ENCODE data around the gene ZMYND8. TPM values are rescaled to one million over a fixed set of nuclear protein-coding genes. Genes with fewer than 3 reads are reported as not detected.

Gene ZMYND8
- total and polyA plus RNA-seq, 10 of the 15 experiments (the other 5 are each of a cell fraction or from before 2014, with no cell fraction given) = 12.9 to 54.8 (median 23.1) TPM

DNA sequence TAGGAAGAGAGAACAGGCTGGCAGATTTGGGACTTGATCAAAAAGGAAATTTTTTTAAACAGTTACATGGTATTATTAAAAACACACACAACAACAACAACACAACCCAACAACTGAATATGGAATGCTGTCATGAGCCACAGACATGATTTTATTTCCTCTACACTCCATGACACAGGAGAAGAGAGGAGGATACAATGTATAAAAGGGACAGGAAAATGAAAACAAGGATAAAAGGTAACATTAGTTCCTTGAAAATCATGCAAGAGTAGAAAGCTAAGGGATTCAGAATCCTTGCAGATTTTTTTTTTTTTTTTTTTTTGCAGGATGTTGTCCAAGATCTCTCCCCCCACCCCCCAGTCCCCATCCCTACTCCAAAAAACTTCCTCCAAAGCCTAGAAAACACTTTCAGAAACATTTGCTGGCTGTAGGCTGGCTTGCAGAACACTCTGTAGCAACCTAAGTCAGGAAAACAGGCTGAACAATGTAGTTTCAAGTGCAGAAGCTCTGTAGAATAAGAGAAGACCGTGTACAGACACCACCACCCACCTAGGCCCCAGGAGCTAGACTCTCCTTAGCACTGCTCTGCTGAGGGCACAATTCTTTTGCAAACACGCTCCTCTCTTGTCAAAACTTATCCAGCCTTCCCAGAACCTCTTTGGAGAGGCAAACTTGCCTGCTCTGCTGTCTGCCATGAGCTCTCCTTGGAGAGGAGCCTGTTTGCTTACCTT is 845 bp downstream of the ZMYND8 start:
- peak; percentile 6; the same call in 1 of the 3 replicates for ATAC-seq
- DNase-seq (ENCODE audit: low read depth, low spot score) = no peak
- H3K4me1 ChIP-seq (ENCODE audit: control insufficient read depth, insufficient read depth, low read length) = peaks cover 41% of the 10 kb centered on the region

More for the DNA sequence above, 845 bp downstream of the ZMYND8 start:
- ChIA-PET POLR2A (interaction anchor here (0.5 to 5.7 kb wide), 18 partner anchors 8 to 371 kb away, joined by 3 to 58 read pairs (median 6); partner anchors contain the start of gene NCOA3), SMC1A (ENCODE audit: uncharacterized antibody, unreplicated experiment) (interaction anchor here (0.7 to 6.5 kb wide), 12 partner anchors 8 to 265 kb away, joined by 3 to 72 read pairs (median 8); no protein-coding TSS in a partner anchor), CTCF (interaction anchor here (0.9 to 13.0 kb wide), 7 partner anchors 8 to 159 kb away, joined by 3 to 129 read pairs (median 5); no protein-coding TSS in a partner anchor), RAD21 (ENCODE audit: unreplicated experiment) (interaction anchor here (0.7 to 13.0 kb wide), 18 partner anchors 8 to 160 kb away, joined by 3 to 123 read pairs (median 6); partner anchors contain the start of gene NCOA3)
- no peaks in the 10 kb centered on the region for H3K36me3 ChIP-seq (ENCODE audit: control insufficient read depth in 2 of 2, insufficient read depth in 2 of 2, low read length in 1 of 2)
- TF ChIP-seq ETV6 (conservative IDR thresholded peaks at IDR 0.05 in 1 of 2, IDR thresholded peaks at IDR 0.05 in 1 of 2; ENCODE audit: borderline replicate concordance in 1 of 2, low read depth in 1 of 2) (peak in 1 of 2 experiments; percentile 50; a peak in 1 of 4 replicates), TCF7 (IDR thresholded peaks at IDR 0.05; ENCODE audit: borderline replicate concordance) (no peak), YY1 (IDR thresholded peaks at IDR 0.05; ENCODE audit: low read depth, low read length) (peak; percentile 24; the same call in 1 of the 2 replicates), LARP7 (IDR thresholded peaks at IDR 0.05) (no peak), NFXL1 (IDR thresholded peaks at IDR 0.05; ENCODE audit: borderline replicate concordance) (peak; percentile 66; the same call in 1 of the 2 replicates), MEF2B (IDR thresholded peaks at IDR 0.05; ENCODE audit: partially characterized antibody, poor library complexity, severe bottlenecking) (no peak), CHD2 (IDR thresholded peaks at IDR 0.05; ENCODE audit: borderline replicate concordance, low read depth, low read length) (0 out of 2 replicates have a peak, but pooled peaks have one; percentile 15)
- TF ChIP-seq, protein P1, sequence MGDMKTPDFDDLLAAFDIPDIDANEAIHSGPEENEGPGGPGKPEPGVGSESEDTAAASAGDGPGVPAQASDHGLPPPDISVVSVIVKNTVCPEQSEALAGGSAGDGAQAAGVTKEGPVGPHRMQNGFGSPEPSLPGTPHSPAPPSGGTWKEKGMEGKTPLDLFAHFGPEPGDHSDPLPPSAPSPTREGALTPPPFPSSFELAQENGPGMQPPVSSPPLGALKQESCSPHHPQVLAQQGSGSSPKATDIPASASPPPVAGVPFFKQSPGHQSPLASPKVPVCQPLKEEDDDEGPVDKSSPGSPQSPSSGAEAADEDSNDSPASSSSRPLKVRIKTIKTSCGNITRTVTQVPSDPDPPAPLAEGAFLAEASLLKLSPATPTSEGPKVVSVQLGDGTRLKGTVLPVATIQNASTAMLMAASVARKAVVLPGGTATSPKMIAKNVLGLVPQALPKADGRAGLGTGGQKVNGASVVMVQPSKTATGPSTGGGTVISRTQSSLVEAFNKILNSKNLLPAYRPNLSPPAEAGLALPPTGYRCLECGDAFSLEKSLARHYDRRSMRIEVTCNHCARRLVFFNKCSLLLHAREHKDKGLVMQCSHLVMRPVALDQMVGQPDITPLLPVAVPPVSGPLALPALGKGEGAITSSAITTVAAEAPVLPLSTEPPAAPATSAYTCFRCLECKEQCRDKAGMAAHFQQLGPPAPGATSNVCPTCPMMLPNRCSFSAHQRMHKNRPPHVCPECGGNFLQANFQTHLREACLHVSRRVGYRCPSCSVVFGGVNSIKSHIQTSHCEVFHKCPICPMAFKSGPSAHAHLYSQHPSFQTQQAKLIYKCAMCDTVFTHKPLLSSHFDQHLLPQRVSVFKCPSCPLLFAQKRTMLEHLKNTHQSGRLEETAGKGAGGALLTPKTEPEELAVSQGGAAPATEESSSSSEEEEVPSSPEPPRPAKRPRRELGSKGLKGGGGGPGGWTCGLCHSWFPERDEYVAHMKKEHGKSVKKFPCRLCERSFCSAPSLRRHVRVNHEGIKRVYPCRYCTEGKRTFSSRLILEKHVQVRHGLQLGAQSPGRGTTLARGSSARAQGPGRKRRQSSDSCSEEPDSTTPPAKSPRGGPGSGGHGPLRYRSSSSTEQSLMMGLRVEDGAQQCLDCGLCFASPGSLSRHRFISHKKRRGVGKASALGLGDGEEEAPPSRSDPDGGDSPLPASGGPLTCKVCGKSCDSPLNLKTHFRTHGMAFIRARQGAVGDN (IDR thresholded peaks at IDR 0.05) = 0 out of 2 replicates have a peak, but pooled peaks have one; percentile 24
- TF ChIP-seq, protein P2, sequence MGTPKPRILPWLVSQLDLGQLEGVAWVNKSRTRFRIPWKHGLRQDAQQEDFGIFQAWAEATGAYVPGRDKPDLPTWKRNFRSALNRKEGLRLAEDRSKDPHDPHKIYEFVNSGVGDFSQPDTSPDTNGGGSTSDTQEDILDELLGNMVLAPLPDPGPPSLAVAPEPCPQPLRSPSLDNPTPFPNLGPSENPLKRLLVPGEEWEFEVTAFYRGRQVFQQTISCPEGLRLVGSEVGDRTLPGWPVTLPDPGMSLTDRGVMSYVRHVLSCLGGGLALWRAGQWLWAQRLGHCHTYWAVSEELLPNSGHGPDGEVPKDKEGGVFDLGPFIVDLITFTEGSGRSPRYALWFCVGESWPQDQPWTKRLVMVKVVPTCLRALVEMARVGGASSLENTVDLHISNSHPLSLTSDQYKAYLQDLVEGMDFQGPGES (IDR thresholded peaks at IDR 0.05) = no peak
- TF ChIP-seq, protein P3, sequence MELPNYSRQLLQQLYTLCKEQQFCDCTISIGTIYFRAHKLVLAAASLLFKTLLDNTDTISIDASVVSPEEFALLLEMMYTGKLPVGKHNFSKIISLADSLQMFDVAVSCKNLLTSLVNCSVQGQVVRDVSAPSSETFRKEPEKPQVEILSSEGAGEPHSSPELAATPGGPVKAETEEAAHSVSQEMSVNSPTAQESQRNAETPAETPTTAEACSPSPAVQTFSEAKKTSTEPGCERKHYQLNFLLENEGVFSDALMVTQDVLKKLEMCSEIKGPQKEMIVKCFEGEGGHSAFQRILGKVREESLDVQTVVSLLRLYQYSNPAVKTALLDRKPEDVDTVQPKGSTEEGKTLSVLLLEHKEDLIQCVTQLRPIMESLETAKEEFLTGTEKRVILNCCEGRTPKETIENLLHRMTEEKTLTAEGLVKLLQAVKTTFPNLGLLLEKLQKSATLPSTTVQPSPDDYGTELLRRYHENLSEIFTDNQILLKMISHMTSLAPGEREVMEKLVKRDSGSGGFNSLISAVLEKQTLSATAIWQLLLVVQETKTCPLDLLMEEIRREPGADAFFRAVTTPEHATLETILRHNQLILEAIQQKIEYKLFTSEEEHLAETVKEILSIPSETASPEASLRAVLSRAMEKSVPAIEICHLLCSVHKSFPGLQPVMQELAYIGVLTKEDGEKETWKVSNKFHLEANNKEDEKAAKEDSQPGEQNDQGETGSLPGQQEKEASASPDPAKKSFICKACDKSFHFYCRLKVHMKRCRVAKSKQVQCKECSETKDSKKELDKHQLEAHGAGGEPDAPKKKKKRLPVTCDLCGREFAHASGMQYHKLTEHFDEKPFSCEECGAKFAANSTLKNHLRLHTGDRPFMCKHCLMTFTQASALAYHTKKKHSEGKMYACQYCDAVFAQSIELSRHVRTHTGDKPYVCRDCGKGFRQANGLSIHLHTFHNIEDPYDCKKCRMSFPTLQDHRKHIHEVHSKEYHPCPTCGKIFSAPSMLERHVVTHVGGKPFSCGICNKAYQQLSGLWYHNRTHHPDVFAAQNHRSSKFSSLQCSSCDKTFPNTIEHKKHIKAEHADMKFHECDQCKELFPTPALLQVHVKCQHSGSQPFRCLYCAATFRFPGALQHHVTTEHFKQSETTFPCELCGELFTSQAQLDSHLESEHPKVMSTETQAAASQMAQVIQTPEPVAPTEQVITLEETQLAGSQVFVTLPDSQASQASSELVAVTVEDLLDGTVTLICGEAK (IDR thresholded peaks at IDR 0.05; ENCODE audit: borderline replicate concordance) = no peak
- in situ Hi-C loops (cut with MboI) = no loop called here
- peak overlapping the region; percentile 93 for H3K9ac ChIP-seq (ENCODE audit: control insufficient read depth, insufficient read depth, low read length)
- H3K4me3 ChIP-seq = peak overlapping the region; percentile 77
- H4K20me1 ChIP-seq (ENCODE audit: control insufficient read depth, insufficient read depth) = no peaks in the 10 kb centered on the region
- WGBS (ENCODE audit: insufficient coverage, insufficient replicate concordance, low lambda C conversion rate, missing lambda C conversion rate) = 0% methylated on average over 2 of the region's 2 CpGs
- no peak for FAIRE-seq
- no peak overlapping the region for H2AFZ ChIP-seq (ENCODE audit: control insufficient read depth, low read depth, low read length)
- no peaks in the 10 kb centered on the region for H3K27me3 ChIP-seq (replicated peaks in 1 of 2; ENCODE audit: control insufficient read depth in 2 of 2, insufficient read depth in 2 of 2, low read length in 1 of 2)
- no TSS peak for BruUV-seq (replicated peaks)
- H3K79me2 ChIP-seq (ENCODE audit: control insufficient read depth, insufficient read depth, low read length) = peaks cover 67% of the 10 kb centered on the region
- intact Hi-C loops (cut with micrococcal nuclease; ENCODE audit: unreplicated experiment) = no loop called here
- H3K9me3 ChIP-seq (replicated peaks; ENCODE audit: control insufficient read depth, insufficient read depth, low read length) = no peaks in the 10 kb centered on the region
- H3K4me2 ChIP-seq (ENCODE audit: control insufficient read depth, insufficient read depth) = peak overlapping the region; percentile 95
- H3K27ac ChIP-seq (ENCODE audit: control insufficient read depth, insufficient read depth) = peak overlapping the region; percentile 99

Measured in GM12878 (cell line).